MG63 (cell line): ENCODE measurements around the gene DOCK8. TPM values are rescaled to one million over a fixed set of nuclear protein-coding genes. Genes with fewer than 3 reads are reported as not detected.
"Not testable (repeated sequence)": the region's sequence is repeated elsewhere in the genome, so short reads cannot be mapped to it uniquely, and the experiment has no call there.

Experiments
- DNase-seq: peaks from one replicate; pipeline ENCODE4 v3.0.0-alpha.2; 2020
- H3K27me3 ChIP-seq: fragments of 250-450 bp; sonication (Bioruptor Pico); 2 replicates; pipeline ENCODE4 v1.5.1; 2020; ENCODE audit warnings: mild to moderate bottlenecking, moderate library complexity
- H3K36me3 ChIP-seq: fragments of 250-450 bp; sonication (Bioruptor Pico); 2 replicates; pipeline ENCODE4 v1.5.1; 2020; ENCODE audit warnings: mild to moderate bottlenecking, moderate library complexity
- H3K4me3 ChIP-seq: fragments of 250-450 bp; sonication (Bioruptor Pico); 2 replicates; pipeline ENCODE4 v1.5.1; 2020; ENCODE audit warnings: mild to moderate bottlenecking, moderate library complexity
- H3K9me3 ChIP-seq: fragments of 250-450 bp; sonication (Bioruptor Pico); 2 replicates; pipeline ENCODE4 v1.5.1; 2020; ENCODE audit warnings: mild to moderate bottlenecking, moderate library complexity
- total RNA-seq: library from RNA; depleted of rRNA; stranded (reverse); fragments of >200 nt; shearing (Covaris generic); gene quantifications from 2 replicates; pipeline ENCODE4 v1.2.3, GENCODE V29; 2014; ENCODE audit warnings: low replicate concordance

Gene DOCK8
- total RNA-seq, 1 experiment from 2014 or later: 6.5 TPM

DNA sequence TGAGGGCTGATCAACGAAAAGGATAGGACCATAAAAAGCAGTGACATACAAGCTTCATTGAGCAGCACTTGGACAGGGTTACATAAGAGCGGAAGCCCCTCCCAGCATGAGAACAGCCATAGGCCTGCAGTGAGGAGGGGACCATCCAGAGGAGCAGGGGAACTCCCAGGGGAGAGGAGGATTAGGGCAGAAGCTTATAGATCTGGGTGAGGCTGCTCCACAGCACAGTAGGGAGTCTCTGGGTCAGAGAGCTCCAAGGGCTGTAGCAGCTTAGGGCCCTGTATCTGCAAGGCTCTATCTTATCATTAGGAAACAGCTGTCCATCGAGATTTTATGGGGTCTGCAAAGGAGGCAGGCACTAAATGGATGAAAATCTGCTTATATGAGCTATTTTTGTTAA, 186.6 kb downstream of the DOCK8 start:
- no peaks in the 10 kb centered on the region for H3K9me3 ChIP-seq
- H3K36me3 ChIP-seq: no peaks in the 10 kb centered on the region
- no peaks in the 10 kb centered on the region for H3K27me3 ChIP-seq
- no peak overlapping the region for H3K4me3 ChIP-seq
- no peak for DNase-seq

DNA sequence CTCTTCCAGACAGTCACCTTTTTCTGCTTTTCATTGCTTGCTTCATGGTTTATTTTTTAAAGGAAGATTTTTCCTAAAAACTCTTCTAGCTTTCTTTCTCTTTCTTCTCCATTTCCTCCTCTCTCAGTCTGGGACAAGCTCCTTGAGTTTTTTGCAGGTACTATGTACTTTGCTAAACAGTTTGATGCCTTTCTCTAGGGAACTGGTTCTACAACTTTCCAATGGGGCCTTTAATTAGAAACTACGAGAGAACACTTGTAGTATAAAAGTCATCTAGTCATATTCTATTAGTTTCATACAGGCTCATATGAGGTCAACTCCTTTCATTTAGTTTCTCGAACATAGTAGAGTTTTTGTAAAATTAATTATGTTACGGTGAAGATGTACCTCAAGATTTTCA, 189.6 kb downstream of the DOCK8 start:
- DNase-seq: no peak
- no peak overlapping the region for H3K4me3 ChIP-seq
- no peaks in the 10 kb centered on the region for H3K9me3 ChIP-seq
- H3K36me3 ChIP-seq: no peaks in the 10 kb centered on the region
- no peaks in the 10 kb centered on the region for H3K27me3 ChIP-seq

DNA sequence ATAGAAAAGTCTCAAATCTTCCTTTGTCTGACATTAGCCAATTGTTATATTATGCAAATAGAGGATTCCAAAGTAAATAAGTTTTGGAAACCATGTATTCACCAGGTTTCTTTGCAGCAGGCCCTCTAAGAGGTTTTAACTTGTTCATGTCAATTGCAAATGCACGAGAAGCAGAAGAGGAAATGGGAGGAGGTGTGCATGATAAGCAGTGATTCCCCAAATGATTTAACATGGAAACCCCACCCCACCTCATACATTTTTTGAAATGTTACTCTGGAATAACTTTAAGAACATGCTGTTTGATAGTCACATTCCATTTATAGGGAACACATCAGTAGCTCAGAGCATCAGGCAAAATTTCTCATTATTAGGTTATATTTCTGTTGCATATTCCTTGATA, 190.7 kb downstream of the DOCK8 start:
- Histone ChIP-seq H3K9me3 (no peaks in the 10 kb centered on the region), H3K4me3 (no peak overlapping the region), H3K27me3 (no peaks in the 10 kb centered on the region), H3K36me3 (no peaks in the 10 kb centered on the region)
- no peak for DNase-seq

GRCh38 chr9:406886-407654, 192.4 kb downstream of the DOCK8 start:
- Histone ChIP-seq H3K9me3 (no peaks in the 10 kb centered on the region), H3K27me3 (no peaks in the 10 kb centered on the region), H3K36me3 (no peaks in the 10 kb centered on the region), H3K4me3 (no peak overlapping the region)
- no peak for DNase-seq

DNA sequence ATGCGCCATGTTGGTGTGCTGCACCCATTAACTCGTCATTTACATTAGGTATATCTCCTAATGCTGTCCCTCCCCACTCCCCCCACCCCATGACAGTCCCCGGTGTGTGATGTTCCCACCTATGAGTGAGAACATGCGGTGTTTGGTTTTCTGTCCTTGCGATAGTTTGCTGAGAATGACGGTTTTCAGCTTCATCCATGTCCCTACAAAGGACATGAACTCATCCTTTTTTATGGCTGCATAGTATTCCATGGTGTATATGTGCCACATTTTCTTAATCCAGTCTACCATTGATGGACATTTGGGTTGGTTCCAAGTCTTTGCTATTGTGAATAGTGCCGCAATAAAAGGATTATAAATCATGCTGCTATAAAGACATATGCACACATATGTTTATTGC, 195.0 kb downstream of the DOCK8 start:
- DNase-seq, H3K36me3 ChIP-seq, H3K4me3 ChIP-seq, H3K9me3 ChIP-seq, H3K27me3 ChIP-seq: not testable (repeated sequence)

GRCh38 chr9:414595-414994, 199.9 kb downstream of the DOCK8 start:
- no peaks in the 10 kb centered on the region for H3K27me3 ChIP-seq
- no peaks in the 10 kb centered on the region for H3K9me3 ChIP-seq
- DNase-seq: no peak
- H3K4me3 ChIP-seq: no peak overlapping the region
- no peaks in the 10 kb centered on the region for H3K36me3 ChIP-seq

GRCh38 chr9:419571-420171, 205.0 kb downstream of the DOCK8 start:
- no peaks in the 10 kb centered on the region for H3K36me3 ChIP-seq
- H3K9me3 ChIP-seq: no peaks in the 10 kb centered on the region
- peak; percentile 84 for DNase-seq
- no peak overlapping the region for H3K4me3 ChIP-seq
- H3K27me3 ChIP-seq: no peaks in the 10 kb centered on the region

DNA sequence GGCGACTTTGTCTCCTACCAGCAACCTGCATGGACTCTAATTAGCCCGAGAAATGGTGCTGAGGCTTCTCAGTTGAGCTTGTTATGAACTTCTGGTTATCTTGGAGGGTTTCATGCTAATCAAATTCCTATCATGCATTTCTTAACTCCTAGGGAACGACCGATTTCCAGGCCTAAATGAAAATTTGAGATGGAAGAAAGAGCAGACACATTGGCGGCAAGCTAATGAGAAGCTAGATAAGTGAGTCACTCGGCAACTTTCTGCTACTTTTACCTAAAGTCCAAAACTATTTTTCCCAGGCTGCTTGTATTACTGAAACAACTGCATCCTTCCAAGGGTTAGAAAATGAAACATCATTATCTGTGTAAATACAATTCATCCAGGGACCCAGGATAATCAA, 207.2 kb downstream of the DOCK8 start:
- Histone ChIP-seq H3K4me3 (no peak overlapping the region), H3K36me3 (no peaks in the 10 kb centered on the region), H3K9me3 (no peaks in the 10 kb centered on the region), H3K27me3 (no peaks in the 10 kb centered on the region)
- DNase-seq: no peak

DNA sequence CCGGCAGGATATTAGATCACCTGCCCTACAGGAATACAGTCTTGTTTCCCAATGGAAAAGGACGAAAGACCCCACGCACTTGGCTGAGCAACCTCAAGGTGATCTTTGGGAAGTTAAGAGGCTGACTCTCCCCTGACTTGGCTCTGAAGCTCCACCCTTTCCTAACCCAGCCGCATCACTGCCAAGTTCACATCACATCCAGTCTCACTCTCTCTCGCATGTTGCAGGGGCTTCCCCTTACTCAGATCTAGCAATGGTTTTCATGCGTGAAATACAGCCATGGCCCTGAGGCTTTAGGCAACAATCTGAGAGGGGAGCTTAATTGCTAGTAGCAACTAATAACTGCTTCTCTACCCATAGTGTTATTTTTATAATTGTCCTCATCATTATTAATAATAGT, 211.6 kb downstream of the DOCK8 start:
- no peak overlapping the region for H3K4me3 ChIP-seq

GRCh38 chr9:426976-427375, 212.3 kb downstream of the DOCK8 start:
- Histone ChIP-seq H3K27me3 (no peaks in the 10 kb centered on the region), H3K36me3 (no peaks in the 10 kb centered on the region), H3K4me3 (no peak overlapping the region), H3K9me3 (no peaks in the 10 kb centered on the region)
- no peak for DNase-seq

More for the DNA sequence above, 211.6 kb downstream of the DOCK8 start:
- Histone ChIP-seq H3K9me3 (no peaks in the 10 kb centered on the region), H3K27me3 (no peaks in the 10 kb centered on the region), H3K36me3 (no peaks in the 10 kb centered on the region)
- no peak for DNase-seq

GRCh38 chr9:431701-432100, 217.0 kb downstream of the DOCK8 start:
- no peak for DNase-seq
- Histone ChIP-seq H3K27me3 (no peaks in the 10 kb centered on the region), H3K9me3 (no peaks in the 10 kb centered on the region), H3K36me3 (peaks cover 5% of the 10 kb centered on the region; the same call in 1 of the 2 replicates), H3K4me3 (no peak overlapping the region)

DNA sequence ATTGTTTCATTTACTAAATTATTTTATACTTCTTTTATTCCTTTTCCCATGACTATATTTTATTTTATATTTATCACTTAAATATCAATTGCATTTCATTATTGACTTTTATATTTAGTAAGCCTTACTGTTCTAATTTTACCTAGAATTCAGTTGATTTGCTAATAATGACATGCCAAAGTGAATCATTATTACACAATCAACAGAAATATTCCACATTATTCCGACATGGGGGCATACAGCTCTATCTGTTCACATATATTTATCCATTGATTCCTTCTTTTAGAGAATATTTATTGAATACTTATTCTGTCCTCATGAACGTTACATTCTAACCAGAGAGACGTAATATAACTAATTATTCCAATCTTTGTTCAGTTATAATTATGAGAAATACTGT, 221.8 kb downstream of the DOCK8 start:
- Histone ChIP-seq H3K36me3 (peaks cover 5% of the 10 kb centered on the region; the same call in 1 of the 2 replicates), H3K4me3 (no peak overlapping the region), H3K9me3 (no peaks in the 10 kb centered on the region), H3K27me3 (no peaks in the 10 kb centered on the region)
- DNase-seq: no peak

GRCh38 chr9:437066-437465, 222.4 kb downstream of the DOCK8 start:
- Histone ChIP-seq H3K4me3 (no peak overlapping the region), H3K9me3 (no peaks in the 10 kb centered on the region), H3K36me3 (peaks cover 6% of the 10 kb centered on the region; the same call in 1 of the 2 replicates), H3K27me3 (no peaks in the 10 kb centered on the region)
- no peak for DNase-seq

- DNase-seq: peak; percentile 15
- H3K4me3 ChIP-seq: no peak overlapping the region
- H3K36me3 ChIP-seq: peaks cover 8% of the 10 kb centered on the region; the same call in 1 of the 2 replicates
- no peaks in the 10 kb centered on the region for H3K9me3 ChIP-seq
- no peaks in the 10 kb centered on the region for H3K27me3 ChIP-seq
Measured at GRCh38 chr9:437574-438001, 222.9 kb downstream of the DOCK8 start.

DNA sequence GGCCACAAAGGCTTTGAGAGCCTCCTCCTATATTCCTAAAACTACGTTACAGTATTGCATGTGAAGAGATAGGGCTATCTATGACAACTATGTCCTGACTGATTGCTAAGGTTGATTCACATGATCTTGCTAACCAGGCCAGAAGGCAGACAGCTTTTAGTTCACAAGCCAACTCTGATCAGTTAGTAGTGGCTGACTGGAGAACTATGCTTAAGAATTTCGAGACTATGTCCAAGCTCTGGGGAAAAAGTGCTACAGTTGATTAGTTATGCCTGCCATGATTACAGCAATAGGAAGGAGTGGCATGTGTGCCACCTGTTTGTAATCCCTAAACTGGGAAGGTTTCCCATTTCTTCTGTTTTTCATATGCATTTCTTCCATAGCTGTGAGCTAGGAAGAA, 223.4 kb downstream of the DOCK8 start:
- DNase-seq: peak; percentile 36
- Histone ChIP-seq H3K27me3 (no peaks in the 10 kb centered on the region), H3K9me3 (no peaks in the 10 kb centered on the region), H3K36me3 (peaks cover 8% of the 10 kb centered on the region), H3K4me3 (no peak overlapping the region)

- Histone ChIP-seq H3K4me3 (no peak overlapping the region), H3K36me3 (peaks cover 14% of the 10 kb centered on the region), H3K9me3 (no peaks in the 10 kb centered on the region), H3K27me3 (no peaks in the 10 kb centered on the region)
- DNase-seq: peak; percentile 70
Measured at GRCh38 chr9:438961-439768, 224.5 kb downstream of the DOCK8 start.

DNA sequence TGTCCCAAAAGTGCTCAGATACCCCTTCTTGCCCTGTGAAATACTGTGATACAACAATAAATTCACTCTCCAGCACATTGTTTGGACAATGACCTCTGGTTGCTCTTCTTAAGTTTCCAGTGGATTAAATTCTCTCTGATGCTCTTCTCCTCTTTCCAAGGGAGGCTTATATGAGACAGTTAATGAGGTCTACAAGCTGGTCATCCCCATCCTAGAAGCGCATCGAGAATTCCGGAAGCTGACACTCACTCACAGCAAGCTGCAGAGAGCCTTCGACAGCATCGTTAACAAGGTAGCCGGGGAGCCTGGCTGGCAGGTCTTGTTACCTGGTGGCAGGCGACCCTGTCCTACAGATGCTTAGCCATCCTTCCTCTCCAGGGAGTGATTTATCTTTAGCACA, 226.5 kb downstream of the DOCK8 start:
- H3K9me3 ChIP-seq: no peaks in the 10 kb centered on the region
- H3K4me3 ChIP-seq: no peak overlapping the region
- peaks cover 15% of the 10 kb centered on the region for H3K36me3 ChIP-seq
- no peaks in the 10 kb centered on the region for H3K27me3 ChIP-seq
- DNase-seq: no peak
